OCI-LY1 (cell line): ENCODE results near the gene ATP6V0B.

ENCODE experiments used
- EZH2 ChIP-seq: fragments of 200-600 bp; sonication (generic), shearing (Covaris generic); IDR thresholded peaks from 2 replicates; pipeline ENCODE4 v1.8.0; 2017; ENCODE audit warnings: borderline replicate concordance, mixed run types, mild to moderate bottlenecking, antibody characterized with exemption, low read length, moderate library complexity, mixed read lengths
- TF ChIP-seq, protein P1 (sequence below): fragments of 200-600 bp; sonication (generic), shearing (Covaris generic); IDR thresholded peaks from 2 replicates; pipeline ENCODE4 v1.5.1; 2017; ENCODE audit warnings: mild to moderate bottlenecking, antibody characterized with exemption, low read length, moderate library complexity, mixed read lengths

DNA sequence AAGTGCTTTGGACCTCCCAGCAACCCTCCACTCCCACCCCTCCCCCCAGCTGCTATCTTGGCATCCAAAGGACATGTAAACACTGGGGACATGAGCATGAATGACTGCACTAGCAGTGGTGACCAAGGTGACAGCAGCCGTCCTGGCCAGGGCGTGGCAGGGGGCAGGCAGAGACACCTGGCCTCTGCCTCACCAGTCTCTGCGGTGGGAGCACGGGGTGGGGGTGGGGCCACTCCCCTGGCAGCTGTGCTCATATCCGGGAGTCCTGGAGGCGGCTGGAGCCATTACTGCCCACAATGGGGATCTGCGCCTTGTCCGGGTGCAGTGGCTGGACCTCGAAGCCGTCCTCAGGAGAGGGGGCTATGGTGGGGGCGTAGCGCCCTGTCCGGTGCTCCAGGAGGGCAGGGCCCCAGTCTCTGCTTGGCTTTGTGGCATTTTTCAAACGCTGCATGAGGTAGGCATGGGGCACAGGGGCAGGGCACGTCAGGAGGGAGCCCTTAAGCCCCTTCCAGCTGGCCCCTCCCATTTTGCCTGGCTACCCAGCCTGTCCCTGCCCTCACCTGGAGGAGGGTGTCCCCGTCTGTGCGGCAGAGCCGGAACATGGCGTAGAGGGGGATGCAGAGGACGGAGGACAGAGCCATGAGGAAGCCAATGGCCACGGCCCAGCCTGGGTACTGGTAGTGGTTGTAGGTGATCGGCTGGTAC is 22.7 kb downstream of the ATP6V0B start:
- TF ChIP-seq, protein P1, sequence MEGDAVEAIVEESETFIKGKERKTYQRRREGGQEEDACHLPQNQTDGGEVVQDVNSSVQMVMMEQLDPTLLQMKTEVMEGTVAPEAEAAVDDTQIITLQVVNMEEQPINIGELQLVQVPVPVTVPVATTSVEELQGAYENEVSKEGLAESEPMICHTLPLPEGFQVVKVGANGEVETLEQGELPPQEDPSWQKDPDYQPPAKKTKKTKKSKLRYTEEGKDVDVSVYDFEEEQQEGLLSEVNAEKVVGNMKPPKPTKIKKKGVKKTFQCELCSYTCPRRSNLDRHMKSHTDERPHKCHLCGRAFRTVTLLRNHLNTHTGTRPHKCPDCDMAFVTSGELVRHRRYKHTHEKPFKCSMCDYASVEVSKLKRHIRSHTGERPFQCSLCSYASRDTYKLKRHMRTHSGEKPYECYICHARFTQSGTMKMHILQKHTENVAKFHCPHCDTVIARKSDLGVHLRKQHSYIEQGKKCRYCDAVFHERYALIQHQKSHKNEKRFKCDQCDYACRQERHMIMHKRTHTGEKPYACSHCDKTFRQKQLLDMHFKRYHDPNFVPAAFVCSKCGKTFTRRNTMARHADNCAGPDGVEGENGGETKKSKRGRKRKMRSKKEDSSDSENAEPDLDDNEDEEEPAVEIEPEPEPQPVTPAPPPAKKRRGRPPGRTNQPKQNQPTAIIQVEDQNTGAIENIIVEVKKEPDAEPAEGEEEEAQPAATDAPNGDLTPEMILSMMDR, result no peak
- no peak for TF ChIP-seq EZH2
